ENCODE measurements around the gene PDE7B. TPM values are rescaled to one million over a fixed set of nuclear protein-coding genes. Genes with fewer than 3 reads are reported as not detected.

The PDE7B gene
- total and polyA plus RNA-seq, 2 of the 4 experiments (the other 2 are of a cell fraction): 7.8 to 12.4 TPM

GRCh38 chr6:136226674-136227377 lies 375.3 kb downstream of the PDE7B start:
- Histone ChIP-seq H3K4ac (ENCODE audit: low read depth, low read length) (peak overlapping the region; percentile 28), H4K8ac (ENCODE audit: low read depth in 2 of 2, low read length in 2 of 2) (peak overlapping the region; percentile 14 to 31; a peak in 3 of 4 replicates), H2BK15ac (ENCODE audit: low read depth, low read length) (peak overlapping the region; percentile 0), H3K4me1 (ENCODE audit: control insufficient read depth, insufficient read depth, low read length) (peaks cover 7% of the 10 kb centered on the region), H3K14ac (replicated peaks; ENCODE audit: low read depth, low read length) (peak overlapping the region; percentile 5; the same call in 1 of the 2 replicates), H3K4me3 (ENCODE audit: insufficient read depth, low read depth, low read length) (no peak overlapping the region), H2BK120ac (ENCODE audit: low read depth, low read length) (peak overlapping the region; percentile 17), H3K9me1 (ENCODE audit: insufficient read depth, low read length) (no peaks in the 10 kb centered on the region; the same call in 1 of the 2 replicates), H2AK9ac (replicated peaks; ENCODE audit: low read depth, low read length, poor library complexity) (no peak overlapping the region), H4K20me1 (ENCODE audit: insufficient read depth, low read length) (no peaks in the 10 kb centered on the region), H2BK20ac (ENCODE audit: low read depth, low read length) (peak overlapping the region; percentile 0; the same call in 1 of the 2 replicates), H3K4me2 (ENCODE audit: low read depth, low read length) (peak overlapping the region; percentile 58; the same call in 1 of the 2 replicates), H3K9ac (ENCODE audit: low read depth, low read length) (no peak overlapping the region), H4K91ac (ENCODE audit: insufficient read depth, low read depth, low read length) (peak overlapping the region; percentile 36), H4K5ac (ENCODE audit: low read depth, low read length) (peak overlapping the region; percentile 36), H3K23ac (ENCODE audit: low read depth, low read length) (peak overlapping the region; percentile 14; the same call in 1 of the 2 replicates), H3K27me3 (ENCODE audit: control insufficient read depth, insufficient read depth, low read length) (no peaks in the 10 kb centered on the region), H3K56ac (ENCODE audit: extremely low read depth, insufficient read depth, low read length) (no peak overlapping the region; the same call in 1 of the 2 replicates), H2AFZ (replicated peaks; ENCODE audit: low read length, poor library complexity) (peak overlapping the region; percentile 29), H3K79me1 (ENCODE audit: low read depth in 1 of 2, low read length in 2 of 2) (no peaks in the 10 kb centered on the region), H3K27ac (ENCODE audit: insufficient read depth, low read length) (peak overlapping the region; percentile 18; the same call in 1 of the 2 replicates), H3K36me3 (ENCODE audit: control insufficient read depth, insufficient read depth, low read length) (no peaks in the 10 kb centered on the region), H3K9me3 (ENCODE audit: control insufficient read depth, insufficient read depth, low read length) (peaks cover 2% of the 10 kb centered on the region; the same call in 1 of the 2 replicates), H2AK5ac (ENCODE audit: low read depth, low read length) (no peak overlapping the region; the same call in 1 of the 2 replicates), H2BK5ac (ENCODE audit: low read depth, low read length, poor library complexity, severe bottlenecking) (peak overlapping the region; percentile 32), H3K18ac (ENCODE audit: low read depth, low read length) (peak overlapping the region; percentile 30)
- BruUV-seq (replicated peaks): no TSS peak
- ChIA-PET POLR2A (ENCODE audit: unreplicated experiment) (no interaction called here), CTCF (interaction anchor here (0.6 to 2.5 kb wide), 27 partner anchors 11 to 1749 kb away, joined by 3 to 26 read pairs (median 5); no protein-coding TSS in a partner anchor)
- DNase-seq (peak; percentile 74), ATAC-seq (ENCODE audit: low read depth) (peak; percentile 44)
- dilution Hi-C loops (cut with HindIII; ENCODE audit: low sequenced_read_pairs, unreplicated experiment): no loop called here
- WGBS, 2 experiments (ENCODE audit: extremely low coverage in 2 of 2, insufficient read length in 1 of 2): 79% methylated on average over 2 of the region's 4 CpGs; no CpG with 5 or more reads in 1 of the 2 experiments
- intact Hi-C loops (cut with micrococcal nuclease): loop anchor here (1.0 to 10.0 kb wide), 9 partner anchors 188 to 775 kb away; partner anchors contain the start of gene PDE7B
- in situ Hi-C loops (cut with MboI; ENCODE audit: low sequenced_read_pairs): loop anchor here (5.0 kb wide), 1 partner anchor 690 kb away; no protein-coding TSS in a partner anchor
- TF ChIP-seq NFE2L2 (IDR thresholded peaks at IDR 0.05; ENCODE audit: low read depth, low read length) (no peak), POLR2A (IDR thresholded peaks at IDR 0.05; ENCODE audit: low read depth, low read length) (no peak), SMC3 (IDR thresholded peaks at IDR 0.05; ENCODE audit: low read depth, low read length) (no peak), ELK1 (IDR thresholded peaks at IDR 0.05; ENCODE audit: borderline replicate concordance, low read depth, low read length) (no peak), CTCF (conservative IDR thresholded peaks at IDR 0.05; ENCODE audit: low read depth, low read length) (no peak), RAD21 (IDR thresholded peaks at IDR 0.05; ENCODE audit: low read length) (no peak), MAFK (IDR thresholded peaks at IDR 0.05; ENCODE audit: low read depth, low read length) (no peak), CEBPB (IDR thresholded peaks at IDR 0.05; ENCODE audit: low read depth, low read length) (no peak), USF2 (IDR thresholded peaks at IDR 0.05; ENCODE audit: low read depth, low read length) (no peak), RFX5 (IDR thresholded peaks at IDR 0.05; ENCODE audit: low read depth, low read length) (no peak), CHD1 (IDR thresholded peaks at IDR 0.05; ENCODE audit: low read depth, low read length) (no peak), FOS (IDR thresholded peaks at IDR 0.05; ENCODE audit: low read depth, low read length) (no peak), MAZ (IDR thresholded peaks at IDR 0.05; ENCODE audit: borderline replicate concordance, low read depth, low read length) (no peak), MXI1 (IDR thresholded peaks at IDR 0.05; ENCODE audit: borderline replicate concordance, low read depth, low read length) (no peak)
